Lung (tissue), 12 donors: ENCODE results near the gene DRD2. TPM values are rescaled to one million over a fixed set of nuclear protein-coding genes. Genes with fewer than 3 reads are reported as not detected.

Source experiments
- ATAC-seq: fragments of 200-7000 bp; cut with Tn5 transposase; one replicate; pipeline ENCODE4 v1.9.1; 2020; ENCODE audit warnings: moderate number of reproducible peaks; ENCODE audit not compliant: insufficient read depth, low FRiP score
- DNase-seq, 3 donors: peaks; one replicate each; pipeline ENCODE4 v3.0.0-alpha.2; 2013 to 2017
- H3K27ac ChIP-seq, 2 donors: one replicate each; pipeline ENCODE4 v1.5.1; 2013; ENCODE audit warnings: mild to moderate bottlenecking in 2 of 2, moderate library complexity in 2 of 2, control low read depth in 1 of 2, inconsistent platforms in 1 of 2, low read depth in 1 of 2, low read length in 1 of 2
- H3K27me3 ChIP-seq, 3 donors: one replicate each; pipeline ENCODE4 v1.5.1; 2013; ENCODE audit warnings: low read length in 2 of 3; ENCODE audit not compliant: control insufficient read depth in 3 of 3, insufficient read depth in 3 of 3
- H3K36me3 ChIP-seq, 4 donors: one replicate each; pipeline ENCODE4 v1.5.1; 2013; ENCODE audit warnings: low read length in 4 of 4, mild to moderate bottlenecking in 1 of 4, moderate library complexity in 1 of 4; ENCODE audit not compliant: control insufficient read depth in 4 of 4, insufficient read depth in 4 of 4
- H3K4me1 ChIP-seq, 5 donors: one replicate each; pipeline ENCODE4 v1.5.1; 2013; ENCODE audit warnings: low read length in 5 of 5, mild to moderate bottlenecking in 2 of 5, moderate library complexity in 1 of 5; ENCODE audit not compliant: control insufficient read depth in 5 of 5, insufficient read depth in 5 of 5
- H3K4me3 ChIP-seq: one replicate; pipeline ENCODE4 v1.5.1; 2013; ENCODE audit warnings: mild to moderate bottlenecking, control low read depth, moderate library complexity
- H3K9ac ChIP-seq, 2 donors: one replicate each; pipeline ENCODE4 v1.5.1; 2013; ENCODE audit warnings: low read length in 2 of 2, control low read depth in 1 of 2; ENCODE audit not compliant: insufficient read depth in 1 of 2
- H3K9me3 ChIP-seq, 4 donors: one replicate each; pipeline ENCODE4 v1.5.1; 2013; ENCODE audit warnings: low read length in 3 of 4, mild to moderate bottlenecking in 1 of 4, moderate library complexity in 1 of 4; ENCODE audit not compliant: control insufficient read depth in 4 of 4, insufficient read depth in 3 of 4
- CTCF ChIP-seq: IDR thresholded peaks from 2 replicates; pipeline ENCODE4 v1.5.1; 2012; ENCODE audit warnings: mild to moderate bottlenecking; ENCODE audit errors: control extremely low read depth, extremely low read depth
- WGBS, 2 donors: extraction: QIAGEN DNeasy Blood & Tissue Kit; methylation state at CpG; one replicate each; pipeline ENCODE4 v1.1.7; 2013; 5-methylcytosine and 5-hydroxymethylcytosine counted together
- polyA plus RNA-seq, 2 donors: library from polyadenylated mRNA; stranded (reverse); fragments of 200-250 nt; gene quantifications; one replicate each; pipeline ENCODE4 v1.2.1, GENCODE V29; 2013
- total RNA-seq, 2 donors: library from RNA; depleted of rRNA in 1 of 2; stranded (reverse); fragments of >200 nt in 1 of 2; gene quantifications; one replicate each; pipeline ENCODE4 v1.2.1, GENCODE V29; 2014 to 2021
- donor health status: control.
- donor health status: control.
- donor health status: Bipolar disorder and iron deficiency.
- donor health status: healthy.
- donor health status: DM: yes; HTN: yes; CAD: no.

The DRD2 gene
- total and polyA plus RNA-seq, 4 donors: 0.08 to 0.28 TPM; not detected in 2

GRCh38 chr11:113457784-113458183, 17.4 kb downstream of the DRD2 start:
- TF ChIP-seq CTCF: no peak
- no peak for DNase-seq
- WGBS, 2 donors: 36 to 47% methylated on average over 2 of the region's 2 CpGs
- ATAC-seq: no peak
- H3K36me3 ChIP-seq: no peaks in the 10 kb centered on the region
- H3K9me3 ChIP-seq: no peaks in the 10 kb centered on the region
- no peak overlapping the region for H3K27ac ChIP-seq
- no peaks in the 10 kb centered on the region for H3K4me1 ChIP-seq
- no peak overlapping the region for H3K9ac ChIP-seq
- H3K27me3 ChIP-seq: no peaks in the 10 kb centered on the region
- H3K4me3 ChIP-seq: no peak overlapping the region

- ATAC-seq (no peak), DNase-seq (no peak)
- Histone ChIP-seq H3K9me3 (no peaks in the 10 kb centered on the region), H3K27ac (no peak overlapping the region), H3K4me3 (no peak overlapping the region), H3K27me3 (no peaks in the 10 kb centered on the region), H3K9ac (no peak overlapping the region), H3K4me1 (no peaks in the 10 kb centered on the region), H3K36me3 (no peaks in the 10 kb centered on the region)
- 69 to 71% methylated on average over 2 of the region's 2 CpGs for WGBS, 2 donors
- TF ChIP-seq CTCF: no peak
These were observed 20.7 kb downstream of the DRD2 start for GRCh38 chr11:113454455-113454854.

- no peaks in the 10 kb centered on the region for H3K27me3 ChIP-seq
- H3K4me3 ChIP-seq: no peak overlapping the region
- WGBS, 2 donors: 74 to 87% methylated on average over 6 of the region's 6 CpGs
- no peaks in the 10 kb centered on the region for H3K36me3 ChIP-seq
- H3K9me3 ChIP-seq: no peaks in the 10 kb centered on the region
- no peak overlapping the region for H3K27ac ChIP-seq
- H3K9ac ChIP-seq: no peak overlapping the region
- H3K4me1 ChIP-seq: no peaks in the 10 kb centered on the region
- DNase-seq: no peak
- ATAC-seq: no peak
- TF ChIP-seq CTCF: no peak
These were observed 25.5 kb downstream of the DRD2 start for GRCh38 chr11:113449743-113450142.

- H3K27ac ChIP-seq: no peak overlapping the region
- 64 to 78% methylated on average over 5 of the region's 5 CpGs for WGBS, 2 donors
- no peak for ATAC-seq
These were observed 26.9 kb downstream of the DRD2 start for GRCh38 chr11:113448316-113448677.

More at GRCh38 chr11:113448316-113448677, 26.9 kb downstream of the DRD2 start:
- Histone ChIP-seq H3K36me3 (no peaks in the 10 kb centered on the region), H3K9me3 (no peaks in the 10 kb centered on the region), H3K9ac (no peak overlapping the region), H3K4me1 (no peaks in the 10 kb centered on the region), H3K27me3 (no peaks in the 10 kb centered on the region), H3K4me3 (no peak overlapping the region)
- no peak for TF ChIP-seq CTCF
- no peak for DNase-seq
